H1 (cell line): Measurements from ENCODE around the gene NUP50.

Experiments
- POLR2A ChIP-seq, 2 experiments: IDR thresholded peaks; 1 replicate in 1 of 2; 2 replicates in 1 of 2; pipeline ENCODE4 v1.6.1; 2011; ENCODE audit warnings: low read depth in 2 of 2, low read length in 2 of 2, mild to moderate bottlenecking in 2 of 2; ENCODE audit errors: control extremely low read depth in 1 of 2
- POLR2AphosphoS5 ChIP-seq: IDR thresholded peaks from 2 replicates; pipeline ENCODE4 v1.6.1; 2011; ENCODE audit warnings: low read depth, low read length
- USF2 ChIP-seq: IDR thresholded peaks from 2 replicates; pipeline ENCODE4 v1.6.1; 2011; ENCODE audit warnings: low read length, improper control_type of control experiment

- no peak for TF ChIP-seq POLR2AphosphoS5
- no peak for TF ChIP-seq POLR2A (IDR thresholded peaks at IDR 0.05; ENCODE audit: control extremely low read depth in 1 of 2, low read depth in 2 of 2, low read length in 2 of 2)
- TF ChIP-seq USF2: no peak
These were observed 49.4 kb downstream of the NUP50 start for GRCh38 chr22:45212992-45213751.
